HG03378 (cell line): Measurements from ENCODE around the gene S100A12.

Experiments
- ATAC-seq: cut with Tn5 transposase; IDR thresholded peaks from one replicate; pipeline ENCODE4 v1.9.1; 2021; ENCODE audit warnings: mild to moderate bottlenecking, moderate library complexity; ENCODE audit not compliant: unreplicated experiment

Gene S100A12

GRCh38 chr1:153370146-153370545, 5.3 kb downstream of the S100A12 start:
- ATAC-seq = no peak

GRCh38 chr1:153368495-153368894, 6.9 kb downstream of the S100A12 start:
- ATAC-seq = no peak

GRCh38 chr1:153367090-153367489, 8.3 kb downstream of the S100A12 start:
- no peak for ATAC-seq

GRCh38 chr1:153366261-153366660, 9.2 kb downstream of the S100A12 start:
- ATAC-seq = no peak

- ATAC-seq = no peak
These were observed 9.7 kb downstream of the S100A12 start for GRCh38 chr1:153365696-153366095.

- ATAC-seq = no peak
These were observed 10.4 kb downstream of the S100A12 start for GRCh38 chr1:153364766-153365666.

GRCh38 chr1:153364156-153364555, 11.3 kb downstream of the S100A12 start:
- no peak for ATAC-seq

- ATAC-seq = no peak
These were observed 11.8 kb downstream of the S100A12 start for GRCh38 chr1:153363641-153364040.

- ATAC-seq = no peak
These were observed 13.1 kb downstream of the S100A12 start for GRCh38 chr1:153362187-153362775.

- ATAC-seq = no peak
These were observed 13.8 kb downstream of the S100A12 start for GRCh38 chr1:153361480-153362109.

- no peak for ATAC-seq
These were observed 14.6 kb downstream of the S100A12 start for GRCh38 chr1:153360592-153361479.

GRCh38 chr1:153360190-153360589, 15.2 kb downstream of the S100A12 start:
- no peak for ATAC-seq

- ATAC-seq = no peak
These were observed 16.2 kb downstream of the S100A12 start for GRCh38 chr1:153359241-153359640.

- ATAC-seq = no peak
These were observed 16.8 kb downstream of the S100A12 start for GRCh38 chr1:153358691-153358975.

- no peak for ATAC-seq
These were observed 17.3 kb downstream of the S100A12 start, which contains the start of gene S100A9 for GRCh38 chr1:153357853-153358690. Gene S100A9, plus strand, starts transcription at chr1:153357854. Its CDS starts 430 bp downstream, at chr1:153358284.

GRCh38 chr1:153357076-153357852, 18.2 kb downstream of the S100A12 start:
- ATAC-seq = no peak

GRCh38 chr1:153356392-153357075, 18.9 kb downstream of the S100A12 start:
- no peak for ATAC-seq

- ATAC-seq = no peak
These were observed 19.9 kb downstream of the S100A12 start for GRCh38 chr1:153355445-153356071.
